HG02981 (cell line): Measurements from ENCODE around the gene TPT1.
A peak's percentile ranks its signal among the peaks of the same experiment; 100 is the strongest.
"Not testable (repeated sequence)": the region's sequence is repeated elsewhere in the genome, so short reads cannot be mapped to it uniquely, and the experiment has no call there.

Experiments used
- ATAC-seq: cut with Tn5 transposase; IDR thresholded peaks from one replicate; pipeline ENCODE4 v1.9.1; 2021; ENCODE audit warnings: mild to moderate bottlenecking, moderate library complexity; ENCODE audit not compliant: unreplicated experiment

The TPT1 gene

GRCh38 chr13:45368005-45368404 is 27.0 kb upstream of the TPT1 start:
- ATAC-seq = no peak

GRCh38 chr13:45367358-45367757 is 26.4 kb upstream of the TPT1 start:
- ATAC-seq = peak; percentile 98

- ATAC-seq = no peak
Observed at GRCh38 chr13:45365558-45365885, 24.5 kb upstream of the TPT1 start.

GRCh38 chr13:45364876-45365557 is 24.0 kb upstream of the TPT1 start:
- no peak for ATAC-seq

GRCh38 chr13:45362939-45363338 is 22.0 kb upstream of the TPT1 start:
- no peak for ATAC-seq

- ATAC-seq = no peak
Observed at GRCh38 chr13:45361596-45362206, 20.7 kb upstream of the TPT1 start.

GRCh38 chr13:45356966-45357672 is 16.1 kb upstream of the TPT1 start:
- no peak for ATAC-seq

- no peak for ATAC-seq
Observed at GRCh38 chr13:45353895-45354294, 12.9 kb upstream of the TPT1 start.

GRCh38 chr13:45352031-45352430 is 11.0 kb upstream of the TPT1 start:
- ATAC-seq = no peak

GRCh38 chr13:45350152-45350551 is 9.2 kb upstream of the TPT1 start:
- ATAC-seq = no peak

- no peak for ATAC-seq
Observed at GRCh38 chr13:45349438-45349837, 8.5 kb upstream of the TPT1 start.

GRCh38 chr13:45344064-45344463 is 3.1 kb upstream of the TPT1 start:
- ATAC-seq = not testable (repeated sequence)

GRCh38 chr13:45343102-45343501 is 2.1 kb upstream of the TPT1 start:
- ATAC-seq = not testable (repeated sequence)

GRCh38 chr13:45342668-45343067 is 1.7 kb upstream of the TPT1 start:
- not testable (repeated sequence) for ATAC-seq

- no peak for ATAC-seq
Observed at GRCh38 chr13:45341799-45342500, 967 bp upstream of the TPT1 start.

GRCh38 chr13:45340422-45341033 is 455 bp downstream of the TPT1 start:
- ATAC-seq = peak; percentile 29

- no peak for ATAC-seq
Observed at GRCh38 chr13:45339867-45340266, 1.1 kb downstream of the TPT1 start.

GRCh38 chr13:45339399-45339798 is 1.6 kb downstream of the TPT1 start:
- ATAC-seq = no peak

- no peak for ATAC-seq
Observed at GRCh38 chr13:45337803-45338202, 3.2 kb downstream of the TPT1 start.

- no peak for ATAC-seq
Observed at GRCh38 chr13:45337395-45337794, 3.6 kb downstream of the TPT1 start.
